Dermis blood vessel endothelial cell (primary cell): ENCODE measurements around the gene B4GALT5. TPM values are rescaled to one million over a fixed set of nuclear protein-coding genes. Genes with fewer than 3 reads are reported as not detected.
"Not testable (repeated sequence)": the region's sequence is repeated elsewhere in the genome, so short reads cannot be mapped to it uniquely, and the experiment has no call there.

ENCODE experiments used
- DNase-seq: peaks from one replicate; pipeline ENCODE4 v3.0.0; 2010
- total RNA-seq: library from RNA; depleted of rRNA; stranded (reverse); fragments of >200 nt; gene quantifications from 2 replicates; pipeline ENCODE4 v1.2.3, GENCODE V29; 2014

Gene B4GALT5
- total RNA-seq, 1 donor from 2014 or later: 63.3 TPM

GRCh38 chr20:49727894-49728885 is 14.5 kb upstream of the B4GALT5 start:
- no peak for DNase-seq

- no peak for DNase-seq
Observed at GRCh38 chr20:49727478-49727877, 13.8 kb upstream of the B4GALT5 start.

- DNase-seq: no peak
Observed at GRCh38 chr20:49725694-49726093, 12.0 kb upstream of the B4GALT5 start.

GRCh38 chr20:49725224-49725606 is 11.5 kb upstream of the B4GALT5 start:
- not testable (repeated sequence) for DNase-seq

GRCh38 chr20:49724408-49725223 is 10.9 kb upstream of the B4GALT5 start:
- peak; percentile 96 for DNase-seq

GRCh38 chr20:49723758-49724157 is 10.1 kb upstream of the B4GALT5 start:
- not testable (repeated sequence) for DNase-seq

GRCh38 chr20:49721326-49721725 is 7.6 kb upstream of the B4GALT5 start:
- not testable (repeated sequence) for DNase-seq

GRCh38 chr20:49715466-49715865 is 1.8 kb upstream of the B4GALT5 start:
- no peak for DNase-seq

GRCh38 chr20:49712996-49713752 is 504 bp downstream of the B4GALT5 start:
- peak; percentile 64 for DNase-seq

GRCh38 chr20:49712646-49712995 is 1.1 kb downstream of the B4GALT5 start:
- DNase-seq: no peak

- no peak for DNase-seq
Observed at GRCh38 chr20:49712118-49712517, 1.6 kb downstream of the B4GALT5 start.

GRCh38 chr20:49711667-49711987 is 2.1 kb downstream of the B4GALT5 start:
- no peak for DNase-seq

GRCh38 chr20:49710971-49711666 is 2.6 kb downstream of the B4GALT5 start:
- DNase-seq: no peak

- DNase-seq: no peak
Observed at GRCh38 chr20:49707118-49707517, 6.6 kb downstream of the B4GALT5 start.

GRCh38 chr20:49706630-49707091 is 7.0 kb downstream of the B4GALT5 start:
- no peak for DNase-seq

- DNase-seq: not testable (repeated sequence)
Observed at GRCh38 chr20:49705893-49706292, 7.8 kb downstream of the B4GALT5 start.

- DNase-seq: no peak
Observed at GRCh38 chr20:49705358-49705757, 8.3 kb downstream of the B4GALT5 start.

- no peak for DNase-seq
Observed at GRCh38 chr20:49704932-49705336, 8.7 kb downstream of the B4GALT5 start.

GRCh38 chr20:49701916-49702315 is 11.8 kb downstream of the B4GALT5 start:
- no peak for DNase-seq

- peak; percentile 54 for DNase-seq
Observed at GRCh38 chr20:49701241-49701790, 12.4 kb downstream of the B4GALT5 start.

- DNase-seq: peak; percentile 92
Observed at GRCh38 chr20:49700411-49701185, 13.1 kb downstream of the B4GALT5 start.
